Right renal pelvis (tissue), 4 donors: ENCODE results near the gene AMBRA1. TPM values are rescaled to one million over a fixed set of nuclear protein-coding genes. Genes with fewer than 3 reads are reported as not detected.

Source experiments
- DNase-seq, 4 donors: peaks; one replicate each; pipeline ENCODE4 v3.0.0-alpha.2; 2013; ENCODE audit warnings: low read depth in 4 of 4, low spot score in 3 of 4, missing footprints in 1 of 4
- polyA plus RNA-seq, 4 donors: library from polyadenylated mRNA; unstranded; fragments of 120-200 nt; gene quantifications; one replicate each; pipeline ENCODE4 v1.2.1, GENCODE V29; 2013; ENCODE audit not compliant: insufficient read length in 4 of 4

The AMBRA1 gene
- polyA plus RNA-seq, 4 donors = 24.7 to 26.9 (median 24.9) TPM

- no peak for DNase-seq
Observed at GRCh38 chr11:46387456-46387855, 206.4 kb downstream of the AMBRA1 start.

- DNase-seq = no peak
Observed at GRCh38 chr11:46386674-46387073, 207.1 kb downstream of the AMBRA1 start.

DNA sequence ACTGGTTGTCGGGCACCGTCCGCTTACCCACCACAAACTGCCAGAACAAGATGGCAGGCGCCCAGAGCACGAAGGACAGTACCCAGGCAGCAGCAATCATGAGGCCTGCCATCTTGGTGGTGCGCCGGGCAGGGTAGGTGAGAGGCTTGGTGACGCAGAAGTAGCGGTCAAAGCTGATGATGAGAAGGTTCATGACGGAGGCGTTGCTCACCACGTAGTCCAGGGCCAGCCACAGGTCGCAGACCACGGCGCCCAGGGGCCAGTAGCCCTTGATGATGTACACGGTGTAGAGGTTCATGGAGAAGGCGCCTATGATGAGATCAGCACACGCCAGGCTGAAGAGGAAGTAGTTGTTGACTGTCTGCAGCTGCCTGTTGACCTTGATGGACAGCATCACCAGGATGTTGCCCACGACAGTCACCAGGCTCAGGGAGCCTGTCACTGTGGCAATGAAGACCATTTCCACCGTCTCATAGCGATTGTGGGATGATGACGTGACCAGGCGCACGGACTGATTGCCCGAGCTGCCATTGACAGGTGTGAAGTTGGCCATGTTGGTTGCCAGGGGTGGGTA, 207.7 kb downstream of the AMBRA1 start:
- no peak for DNase-seq

DNA sequence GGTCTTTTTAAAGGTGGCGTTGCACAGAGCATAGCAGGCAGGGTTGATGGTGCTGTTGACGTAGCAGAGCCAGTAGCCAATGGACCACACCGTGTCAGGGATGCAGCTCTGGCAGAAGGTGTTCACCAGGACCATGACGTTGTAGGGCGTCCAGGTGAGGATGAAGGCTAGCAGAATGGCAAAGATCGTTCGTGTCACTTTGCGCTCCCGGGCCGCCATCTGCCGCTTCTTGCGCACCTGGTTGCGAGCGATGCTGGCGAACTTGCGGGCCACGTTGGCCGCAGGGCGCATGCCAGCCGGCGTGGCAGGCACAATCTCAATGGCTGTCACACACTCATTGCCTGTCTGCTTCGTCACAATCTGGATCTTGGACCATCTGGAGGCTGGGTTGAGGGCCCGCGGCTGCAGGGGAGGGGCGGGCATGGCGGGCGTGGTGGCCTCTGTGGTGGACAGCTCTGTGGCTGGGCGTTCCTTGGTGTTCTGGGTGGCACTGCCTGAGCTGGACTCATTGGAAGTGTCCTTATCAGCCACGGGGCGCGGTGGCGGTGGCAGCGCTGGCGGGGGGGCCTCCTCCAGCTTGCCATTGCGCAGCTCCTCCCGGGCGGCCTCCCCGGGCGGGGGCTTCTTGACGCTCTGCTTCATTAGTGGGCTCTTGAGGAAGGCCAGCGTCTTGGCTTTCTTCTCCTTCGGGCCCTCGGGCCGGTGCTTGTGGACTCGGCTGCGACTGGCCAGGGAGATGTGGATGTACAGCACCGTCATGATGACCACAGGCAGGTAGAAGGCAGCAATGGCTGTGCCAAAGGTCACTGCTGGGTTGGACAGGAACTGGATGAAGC, 208.4 kb downstream of the AMBRA1 start:
- DNase-seq = no peak

- no peak for DNase-seq
Observed at GRCh38 chr11:46383974-46384701, 209.7 kb downstream of the AMBRA1 start.

- no peak for DNase-seq
Observed at GRCh38 chr11:46383404-46383758, 210.4 kb downstream of the AMBRA1 start.

- DNase-seq = no peak
Observed at GRCh38 chr11:46382646-46383403, 211.0 kb downstream of the AMBRA1 start.

GRCh38 chr11:46381819-46382645, 211.8 kb downstream of the AMBRA1 start:
- no peak for DNase-seq

GRCh38 chr11:46381048-46381818, 212.6 kb downstream of the AMBRA1 start, which contains the start of gene MDK:
TSS of gene MDK (plus strand) at chr11:46381669. CDS start at chr11:46382058, 389 bp downstream.
- DNase-seq = no peak

- DNase-seq = no peak
Observed at GRCh38 chr11:46380340-46381047, 213.3 kb downstream of the AMBRA1 start.

DNA sequence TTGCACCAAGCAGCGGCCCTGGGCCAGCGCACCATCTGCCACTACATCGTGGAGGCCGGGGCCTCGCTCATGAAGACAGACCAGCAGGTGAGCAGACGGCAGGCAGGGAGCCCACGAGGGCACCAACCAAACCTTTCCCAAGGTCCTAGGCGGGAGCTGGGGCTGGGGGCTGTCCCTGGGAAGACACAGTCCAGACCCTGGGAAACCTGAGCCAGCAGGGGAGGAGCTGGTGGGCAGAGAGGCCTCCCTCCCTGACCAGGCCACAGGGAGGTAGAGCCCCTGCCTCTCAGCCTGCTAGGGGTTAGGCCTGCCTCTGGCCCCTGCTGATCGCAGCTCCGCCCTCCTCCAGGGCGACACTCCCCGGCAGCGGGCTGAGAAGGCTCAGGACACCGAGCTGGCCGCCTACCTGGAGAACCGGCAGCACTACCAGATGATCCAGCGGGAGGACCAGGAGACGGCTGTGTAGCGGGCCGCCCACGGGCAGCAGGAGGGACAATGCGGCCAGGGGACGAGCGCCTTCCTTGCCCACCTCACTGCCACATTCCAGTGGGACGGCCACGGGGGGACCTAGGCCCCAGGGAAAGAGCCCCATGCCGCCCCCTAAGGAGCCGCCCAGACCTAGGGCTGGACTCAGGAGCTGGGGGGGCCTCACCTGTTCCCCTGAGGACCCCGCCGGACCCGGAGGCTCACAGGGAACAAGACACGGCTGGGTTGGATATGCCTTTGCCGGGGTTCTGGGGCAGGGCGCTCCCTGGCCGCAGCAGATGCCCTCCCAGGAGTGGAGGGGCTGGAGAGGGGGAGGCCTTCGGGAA, 214.1 kb downstream of the AMBRA1 start:
- peak in 1 of 4 donors; percentile 69 for DNase-seq

- no peak for DNase-seq
Observed at GRCh38 chr11:46378811-46379481, 214.9 kb downstream of the AMBRA1 start.

GRCh38 chr11:46378296-46378695, 215.5 kb downstream of the AMBRA1 start:
- DNase-seq = no peak

DNA sequence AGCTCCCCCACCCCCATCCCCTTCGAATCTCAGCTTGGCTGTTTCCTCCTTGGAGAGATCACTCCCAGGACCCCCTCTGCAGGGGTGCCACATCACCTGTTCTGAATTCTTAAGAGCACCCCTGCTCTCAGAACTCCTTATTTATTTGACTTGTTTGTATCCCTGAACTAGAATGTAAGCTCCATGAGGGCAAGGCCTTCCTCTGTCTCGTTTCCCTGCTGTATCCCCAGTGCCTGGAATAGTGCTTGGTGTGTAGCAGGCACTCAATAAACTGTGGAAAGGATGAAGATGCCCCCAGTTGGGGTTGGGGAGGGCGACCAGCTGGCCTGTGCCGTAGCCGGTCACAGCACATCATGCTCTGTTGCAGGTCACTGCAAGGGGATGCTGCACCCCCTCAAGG, 216.0 kb downstream of the AMBRA1 start:
- DNase-seq = no peak

GRCh38 chr11:46377290-46377689, 216.5 kb downstream of the AMBRA1 start:
- DNase-seq = no peak

- no peak for DNase-seq
Observed at GRCh38 chr11:46376258-46377050, 217.4 kb downstream of the AMBRA1 start.
